ENCODE measurements around the gene NELL1. TPM values are rescaled to one million over a fixed set of nuclear protein-coding genes. Genes with fewer than 3 reads are reported as not detected.

Gene NELL1
- total and polyA plus RNA-seq, 2 donors (not counting 3 experiments of a cell fraction or from before 2014, with no cell fraction given) = not detected

- ChIA-PET POLR2A (no interaction called here), CTCF (no interaction called here)
- no peak for TF ChIP-seq MYC (IDR thresholded peaks at IDR 0.05; ENCODE audit: low read depth, low read length)
- TF ChIP-seq CTCF (IDR thresholded peaks at IDR 0.05; ENCODE audit: extremely low read depth in 1 of 2, insufficient read depth in 1 of 2, low read depth in 1 of 2, low read length in 2 of 2) = no peak
- no peak for TF ChIP-seq FOS (IDR thresholded peaks at IDR 0.05; ENCODE audit: borderline replicate concordance, insufficient read depth, low read length)
- Histone ChIP-seq H3K4me2 (ENCODE audit: insufficient read depth, low read length) (no peak overlapping the region), H3K9ac (replicated peaks; ENCODE audit: extremely low read depth, insufficient read depth, low read length) (no peak overlapping the region), H3K79me2 (ENCODE audit: control insufficient read depth, insufficient read depth, low read length) (no peaks in the 10 kb centered on the region), H3K9me3 (replicated peaks; ENCODE audit: control insufficient read depth, insufficient read depth, low read length) (no peaks in the 10 kb centered on the region), H3K36me3 (ENCODE audit: control insufficient read depth in 2 of 2, extremely low read depth in 1 of 2, insufficient read depth in 2 of 2, low read length in 2 of 2) (no peaks in the 10 kb centered on the region), H3K4me1 (ENCODE audit: control insufficient read depth, extremely low read depth, insufficient read depth, low read length) (no peaks in the 10 kb centered on the region), H3K4me3 (replicated peaks in 1 of 3; ENCODE audit: insufficient read depth in 1 of 3, low read depth in 1 of 3, low read length in 3 of 3) (no peak overlapping the region), H3K27ac (ENCODE audit: insufficient read depth, low read depth, low read length) (no peak overlapping the region), H3K9me1 (replicated peaks; ENCODE audit: control insufficient read depth, extremely low read depth, insufficient read depth, low read length) (no peaks in the 10 kb centered on the region), H4K20me1 (replicated peaks; ENCODE audit: control insufficient read depth, extremely low read depth, insufficient read depth, low read length) (no peaks in the 10 kb centered on the region), H3K27me3 (ENCODE audit: control insufficient read depth in 2 of 2, insufficient read depth in 2 of 2, low read length in 2 of 2) (no peaks in the 10 kb centered on the region), H2AFZ (ENCODE audit: low read depth, low read length) (no peak overlapping the region)
- intact Hi-C loops (cut with micrococcal nuclease) (no loop called here), dilution Hi-C loops (cut with MboI; ENCODE audit: extremely low pct_ligation_motif_present, low sequenced_read_pairs) (no loop called here)
- DNase-seq (ENCODE audit: low read depth, low spot score) (no peak), FAIRE-seq (no peak)
- BruUV-seq (replicated peaks) = no TSS peak
These were observed 728.8 kb downstream of the NELL1 start for GRCh38 chr11:21398195-21398594.

- CTCF ChIA-PET = no interaction called here
- H2AFZ ChIP-seq (ENCODE audit: low read depth, low read length) = no peak overlapping the region
- DNase-seq (ENCODE audit: low read depth, low spot score) (no peak), FAIRE-seq (no peak)
- dilution Hi-C loops (cut with MboI; ENCODE audit: extremely low pct_ligation_motif_present, low sequenced_read_pairs) = no loop called here
- TF ChIP-seq GATA2 (IDR thresholded peaks at IDR 0.05; ENCODE audit: insufficient read depth, insufficient read length, low read depth, low read length) = no peak
- no peak for TF ChIP-seq EZH2 (IDR thresholded peaks at IDR 0.05; ENCODE audit: borderline replicate concordance, low read depth, low read length, severe bottlenecking)
- TF ChIP-seq MYC (IDR thresholded peaks at IDR 0.05; ENCODE audit: low read depth, low read length) = no peak
- no peak for TF ChIP-seq FOS (IDR thresholded peaks at IDR 0.05; ENCODE audit: borderline replicate concordance, insufficient read depth, low read length)
- no peak for TF ChIP-seq MAX (IDR thresholded peaks at IDR 0.05; ENCODE audit: insufficient read depth, insufficient read length)
- TF ChIP-seq JUN (IDR thresholded peaks at IDR 0.05; ENCODE audit: borderline replicate concordance, insufficient read depth, insufficient read length, low read depth) = no peak
- no peak for TF ChIP-seq POLR2AphosphoS5 (IDR thresholded peaks at IDR 0.05; ENCODE audit: insufficient read depth, low read depth, low read length)
- TF ChIP-seq POLR2A (IDR thresholded peaks at IDR 0.05; ENCODE audit: low read depth, low read length) = no peak
- TF ChIP-seq CTCF (IDR thresholded peaks at IDR 0.05; ENCODE audit: extremely low read depth in 1 of 2, insufficient read depth in 1 of 2, low read depth in 1 of 2, low read length in 2 of 2) = no peak
- H3K27ac ChIP-seq (ENCODE audit: insufficient read depth, low read depth, low read length) = no peak overlapping the region
- H3K4me1 ChIP-seq (ENCODE audit: control insufficient read depth, extremely low read depth, insufficient read depth, low read length) = no peaks in the 10 kb centered on the region
- no peak overlapping the region for H3K9ac ChIP-seq (replicated peaks; ENCODE audit: extremely low read depth, insufficient read depth, low read length)
- no peak overlapping the region for H3K4me2 ChIP-seq (ENCODE audit: insufficient read depth, low read length)
- no peaks in the 10 kb centered on the region for H4K20me1 ChIP-seq (replicated peaks; ENCODE audit: control insufficient read depth, extremely low read depth, insufficient read depth, low read length)
- H3K36me3 ChIP-seq (ENCODE audit: control insufficient read depth in 2 of 2, extremely low read depth in 1 of 2, insufficient read depth in 2 of 2, low read length in 2 of 2) = no peaks in the 10 kb centered on the region
- H3K27me3 ChIP-seq (ENCODE audit: control insufficient read depth in 2 of 2, insufficient read depth in 2 of 2, low read length in 2 of 2) = no peaks in the 10 kb centered on the region
- H3K9me3 ChIP-seq (replicated peaks; ENCODE audit: control insufficient read depth, insufficient read depth, low read length) = no peaks in the 10 kb centered on the region
- POLR2A ChIA-PET = no interaction called here
- H3K4me3 ChIP-seq (replicated peaks in 1 of 3; ENCODE audit: insufficient read depth in 1 of 3, low read depth in 1 of 3, low read length in 3 of 3) = no peak overlapping the region
- no peaks in the 10 kb centered on the region for H3K9me1 ChIP-seq (replicated peaks; ENCODE audit: control insufficient read depth, extremely low read depth, insufficient read depth, low read length)
- intact Hi-C loops (cut with micrococcal nuclease) = no loop called here
- no peaks in the 10 kb centered on the region for H3K79me2 ChIP-seq (ENCODE audit: control insufficient read depth, insufficient read depth, low read length)
- BruUV-seq (replicated peaks) = no TSS peak
These were observed 732.1 kb downstream of the NELL1 start for GRCh38 chr11:21401496-21401895.

All from endothelial cell of umbilical vein (primary cell).